Transverse colon (tissue), 4 donors: ENCODE measurements around the gene PDXP. TPM values are rescaled to one million over a fixed set of nuclear protein-coding genes. Genes with fewer than 3 reads are reported as not detected.

ENCODE experiments used
- DNase-seq: peaks from one replicate; pipeline ENCODE4 v3.0.0-alpha.2; 2019
- H3K27ac ChIP-seq, 4 donors: fragments of 200-600 bp; sonication (generic); 2 replicates each; pipeline ENCODE4 v1.5.1; 2016 to 2018; ENCODE audit warnings: inconsistent platforms in 4 of 4
- H3K27me3 ChIP-seq: fragments of 200-600 bp; sonication (generic); 2 replicates; pipeline ENCODE4 v1.5.1; 2017; ENCODE audit warnings: inconsistent platforms
- H3K36me3 ChIP-seq, 4 donors: fragments of 200-600 bp; sonication (generic); 2 replicates each; pipeline ENCODE4 v1.5.1; 2017 to 2019; ENCODE audit warnings: inconsistent platforms in 4 of 4
- H3K4me1 ChIP-seq, 4 donors: fragments of 200-600 bp; sonication (generic); 2 replicates each; pipeline ENCODE4 v1.5.1; 2017 to 2020; ENCODE audit warnings: inconsistent platforms in 4 of 4
- H3K4me3 ChIP-seq, 4 donors: fragments of 200-600 bp; sonication (generic); 1 replicate in 1 of 4; 2 replicates in 3 of 4; pipeline versions ENCODE4 v1.5.1 to v1.6.1; 2017 to 2019; ENCODE audit warnings: inconsistent platforms in 4 of 4
- H3K9me3 ChIP-seq, 2 donors: fragments of 200-600 bp; sonication (generic); 2 replicates each; pipeline ENCODE4 v1.5.1; 2017 to 2019; ENCODE audit warnings: inconsistent platforms in 2 of 2
- CTCF ChIP-seq, 5 experiments: fragments of 200-600 bp in 3 of 5; fragments of 450-650 bp in 2 of 5; sonication (generic) in 3 of 5; IDR thresholded peaks; 1 replicate in 2 of 5; 2 replicates in 3 of 5; pipeline ENCODE4 v1.5.1; 2016 to 2017; ENCODE audit warnings: antibody characterized with exemption in 5 of 5, inconsistent platforms in 3 of 5, mild to moderate bottlenecking in 2 of 5, moderate library complexity in 1 of 5
- EP300 ChIP-seq: sonication (generic); formaldehyde crosslinking; IDR thresholded peaks from one replicate; pipeline ENCODE4 v1.6.1; 2017; ENCODE audit warnings: antibody characterized with exemption, low read depth
- POLR2A ChIP-seq: fragments of 450-650 bp; IDR thresholded peaks from one replicate; pipeline ENCODE4 v1.6.1; 2016; ENCODE audit warnings: antibody characterized with exemption, mild to moderate bottlenecking, moderate library complexity
- POLR2AphosphoS5 ChIP-seq, 3 donors: sonication (generic); formaldehyde crosslinking; IDR thresholded peaks; one replicate each; pipeline ENCODE4 v1.6.1; 2016; ENCODE audit warnings: antibody characterized with exemption in 3 of 3
- WGBS, 2 donors: methylation state at CpG; one replicate each; pipeline ENCODE4 v1.1.5; 2018; ENCODE audit warnings: low coverage in 1 of 2; 5-methylcytosine and 5-hydroxymethylcytosine counted together
- in situ Hi-C, 4 donors: fragments of 200-750 bp; cut with MboI; loops; one replicate each; pipeline versions ENCODE4 v1.15.0 to v1.15.1; 2017; ENCODE audit warnings: low sequenced_read_pairs in 3 of 4, low pct_ligation_motif_present in 1 of 4, low pct_unique_long_range_greater_than_20kb in 1 of 4
- intact Hi-C: fragments of 100-400 bp; cut with DNase I; formaldehyde crosslinking; loops from one replicate; pipeline ENCODE4 v1.15.1; 2023; ENCODE audit warnings: low total_unique reads
- total RNA-seq, 4 donors: library from RNA; depleted of rRNA; stranded (reverse); fragments of >200 nt; gene quantifications; one replicate each; pipeline ENCODE4 v1.1.0, GENCODE V29; 2016

PDXP gene
- total RNA-seq, 4 donors from 2014 or later, result 28.9 to 126 (median 50.7) TPM

DNA sequence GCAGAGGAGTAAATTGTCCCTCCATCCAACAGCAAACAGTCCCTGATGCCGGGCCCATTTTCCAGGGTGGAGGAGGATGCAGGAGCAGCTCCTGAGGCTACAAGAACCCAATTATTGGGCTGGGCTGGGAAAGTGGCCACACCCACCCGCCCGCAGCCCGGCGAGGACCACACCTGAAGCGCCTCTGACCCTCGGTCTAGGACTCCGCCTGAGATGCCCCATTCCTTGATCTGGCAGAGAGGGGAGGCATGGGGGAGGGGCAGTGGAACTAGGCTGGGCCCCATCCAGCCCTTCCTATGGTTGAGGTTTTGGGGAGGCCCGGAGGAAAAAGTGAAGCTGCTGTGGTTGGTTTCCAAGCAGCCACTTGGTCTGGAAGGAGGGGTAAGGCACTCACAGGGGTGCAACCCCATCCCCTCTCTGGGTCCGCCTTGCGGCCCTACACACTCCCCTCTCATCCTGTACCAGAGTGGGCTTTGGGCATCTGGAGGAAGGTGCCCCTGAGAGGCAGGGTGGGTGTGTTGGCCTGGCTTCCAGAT, 14.5 kb downstream of the PDXP start:
- no peak overlapping the region for H3K4me3 ChIP-seq
- no peaks in the 10 kb centered on the region for H3K9me3 ChIP-seq
- 55% methylated on average over 10 of the region's 11 CpGs; no CpG with 5 or more reads in 1 of the 2 donors for WGBS, 2 donors
- peaks cover 34 to 66% (median 51%) of the 10 kb centered on the region in 4 donors for H3K4me1 ChIP-seq
- in situ Hi-C loops, result no loop called here
- peak; percentile 49 for DNase-seq
- no peak for TF ChIP-seq POLR2AphosphoS5 (IDR thresholded peaks at IDR 0.05)
- TF ChIP-seq EP300, result no peak
- no peak for TF ChIP-seq POLR2A
- no peak for TF ChIP-seq CTCF (IDR thresholded peaks at IDR 0.05)
- H3K27me3 ChIP-seq, result no peaks in the 10 kb centered on the region
- intact Hi-C loops, result no loop called here
- no peaks in the 10 kb centered on the region for H3K36me3 ChIP-seq
- H3K27ac ChIP-seq, result peak overlapping the region; percentile 89 to 96 (median 94)

- Histone ChIP-seq H3K36me3 (no peaks in the 10 kb centered on the region), H3K4me3 (no peak overlapping the region), H3K4me1 (peaks cover 34 to 65% (median 54%) of the 10 kb centered on the region in 4 donors), H3K27ac (peak overlapping the region; percentile 89 to 96 (median 94)), H3K9me3 (no peaks in the 10 kb centered on the region), H3K27me3 (no peaks in the 10 kb centered on the region)
- 80% methylated on average over 12 of the region's 12 CpGs; no CpG with 5 or more reads in 1 of the 2 donors for WGBS, 2 donors
- intact Hi-C loops (no loop called here), in situ Hi-C loops (no loop called here)
- no peak for DNase-seq
- no peak for TF ChIP-seq CTCF (IDR thresholded peaks at IDR 0.05)
- no peak for TF ChIP-seq EP300
- no peak for TF ChIP-seq POLR2AphosphoS5 (IDR thresholded peaks at IDR 0.05)
- TF ChIP-seq POLR2A, result no peak
Observed at GRCh38 chr22:37674248-37674647, 15.7 kb downstream of the PDXP start.

DNA sequence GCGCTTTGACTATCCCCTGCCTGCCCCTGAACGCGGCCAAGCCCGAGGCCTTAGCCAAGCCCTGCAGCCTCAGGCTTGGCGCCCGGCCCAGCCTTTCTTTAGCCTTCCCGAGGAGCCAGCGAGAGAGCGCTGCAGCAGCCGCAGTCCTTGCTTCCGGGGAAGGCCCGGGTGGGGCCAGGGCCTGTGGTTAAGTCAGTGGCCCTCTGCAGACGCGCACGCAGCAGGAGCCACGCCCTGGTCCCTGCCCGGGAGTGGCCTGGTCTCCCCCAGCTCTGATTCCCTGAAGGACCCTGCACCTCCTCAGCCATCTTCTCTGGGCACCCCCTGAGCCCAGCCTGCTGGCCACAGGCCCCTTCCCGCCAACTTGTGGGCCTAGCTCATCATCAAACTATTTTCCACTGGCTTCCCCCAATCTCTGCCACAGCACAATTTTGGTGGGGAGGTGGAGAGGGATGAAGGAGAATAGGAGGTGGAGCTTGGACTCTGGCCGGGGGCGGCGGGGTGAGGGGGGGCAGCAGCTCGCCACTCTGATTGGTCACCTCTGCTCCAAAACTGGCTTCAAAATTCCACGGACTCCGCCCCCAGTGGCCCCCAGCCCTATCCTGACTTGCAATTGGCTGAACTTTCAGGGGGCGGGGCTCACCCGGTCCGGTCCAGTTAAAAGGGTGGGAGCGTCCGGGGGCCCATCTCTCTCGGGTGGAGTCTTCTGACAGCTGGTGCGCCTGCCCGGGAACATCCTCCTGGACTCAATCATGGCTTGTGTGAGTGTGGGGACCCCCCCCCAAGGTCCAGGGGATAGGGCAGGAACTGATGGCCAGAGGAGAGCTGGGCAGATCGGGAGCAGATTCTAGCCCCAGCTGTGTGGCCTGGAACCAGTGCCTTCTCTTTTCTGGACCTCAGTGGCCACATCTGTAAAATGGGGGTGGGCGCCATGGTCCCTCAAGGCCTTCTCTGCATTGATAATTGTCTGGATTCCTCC, 16.7 kb downstream of the PDXP start, which contains the start of gene LGALS1:
LGALS1 (plus strand) TSS at position 686 of the 979 bp plus-strand sequence; CDS start at position 753, 67 bp downstream.
- peak within 1 kb of the TSS; percentile 28 to 54 (median 43) for H3K4me3 ChIP-seq
- H3K27me3 ChIP-seq, result no peaks in the 10 kb centered on the region
- H3K4me1 ChIP-seq, result peaks cover 34 to 65% (median 54%) of the 10 kb centered on the region in 4 donors
- peak; percentile 95 for DNase-seq
- no peaks in the 10 kb centered on the region for H3K36me3 ChIP-seq
- H3K27ac ChIP-seq, result peak within 1 kb of the TSS; percentile 89 to 96 (median 94)
- TF ChIP-seq POLR2AphosphoS5 (IDR thresholded peaks at IDR 0.05) (peak; percentile 83 to 87 (median 86)), CTCF (IDR thresholded peaks at IDR 0.05) (no peak), POLR2A (peak; percentile 61)
- 10% methylated on average over 29 of the region's 34 CpGs; no CpG with 5 or more reads in 1 of the 2 donors for WGBS, 2 donors
- in situ Hi-C loops, result loop anchor here in 1 of 4 donors (25.0 kb wide), 1 partner anchor 112 kb away; no protein-coding TSS in a partner anchor
- intact Hi-C loops, result no loop called here
- H3K9me3 ChIP-seq, result no peaks in the 10 kb centered on the region
